Spleen (tissue), 11 donors: ENCODE results near the gene WNT6. TPM values are rescaled to one million over a fixed set of nuclear protein-coding genes. Genes with fewer than 3 reads are reported as not detected.
"Not testable (repeated sequence)": the region's sequence is repeated elsewhere in the genome, so short reads cannot be mapped to it uniquely, and the experiment has no call there.

Experiments
- DNase-seq: peaks from one replicate; pipeline ENCODE4 v3.0.0-alpha.2; 2020
- H3K27ac ChIP-seq, 8 donors: fragments of 200-600 bp; sonication (generic) in 7 of 8; 1 replicate in 4 of 8; 2 replicates in 4 of 8; pipeline versions ENCODE4 v1.5.0 to v1.8.0; 2016 to 2021; ENCODE audit warnings: inconsistent platforms in 4 of 8, mild to moderate bottlenecking in 4 of 8, moderate library complexity in 1 of 8
- H3K27me3 ChIP-seq, 7 donors: fragments of 200-600 bp; sonication (generic) in 6 of 7; replicated peaks in 1 of 7; 1 replicate in 4 of 7; 2 replicates in 3 of 7; pipeline versions ENCODE4 v1.5.0 to v1.8.0; 2016 to 2021; ENCODE audit warnings: inconsistent platforms in 3 of 7, mild to moderate bottlenecking in 1 of 7
- H3K36me3 ChIP-seq, 6 donors: fragments of 200-600 bp; sonication (generic) in 5 of 6; 1 replicate in 4 of 6; 2 replicates in 2 of 6; pipeline versions ENCODE4 v1.5.0 to v1.8.0; 2016 to 2021; ENCODE audit warnings: inconsistent platforms in 2 of 6
- H3K4me1 ChIP-seq, 6 donors: fragments of 200-600 bp; sonication (generic) in 5 of 6; 1 replicate in 3 of 6; 2 replicates in 3 of 6; pipeline versions ENCODE4 v1.5.0 to v1.8.0; 2016 to 2021; ENCODE audit warnings: inconsistent platforms in 3 of 6
- H3K4me3 ChIP-seq, 8 donors: fragments of 200-600 bp; sonication (generic) in 7 of 8; 1 replicate in 4 of 8; 2 replicates in 4 of 8; pipeline versions ENCODE4 v1.5.0 to v1.8.0; 2016 to 2021; ENCODE audit warnings: inconsistent platforms in 4 of 8, mild to moderate bottlenecking in 4 of 8, moderate library complexity in 2 of 8
- H3K9me3 ChIP-seq, 8 donors: fragments of 200-600 bp; sonication (generic) in 7 of 8; 1 replicate in 4 of 8; 2 replicates in 4 of 8; pipeline versions ENCODE4 v1.5.0 to v1.8.0; 2016 to 2021; ENCODE audit warnings: inconsistent platforms in 4 of 8
- POLR2A ChIP-seq, 3 donors: fragments of 450-650 bp; IDR thresholded peaks; one replicate each; pipeline ENCODE4 v1.5.1; 2017; ENCODE audit warnings: antibody characterized with exemption in 3 of 3, mild to moderate bottlenecking in 1 of 3
- POLR2AphosphoS5 ChIP-seq, 3 donors: sonication (generic); formaldehyde crosslinking; IDR thresholded peaks; one replicate each; pipeline ENCODE4 v1.5.1; 2017; ENCODE audit warnings: antibody characterized with exemption in 3 of 3
- WGBS, 5 donors: extraction: QIAGEN DNeasy Blood & Tissue Kit in 3 of 5; methylation state at CpG; one replicate each; pipeline versions ENCODE4 v1.1.5 to v1.1.7; 2013 to 2018; 5-methylcytosine and 5-hydroxymethylcytosine counted together
- intact Hi-C: fragments of 100-400 bp; cut with DNase I; formaldehyde crosslinking; loops from one replicate; pipeline ENCODE4 v1.15.0; 2023; ENCODE audit warnings: low total_unique reads
- polyA plus RNA-seq, 3 donors: library from polyadenylated mRNA; stranded (reverse); fragments of 200-250 nt; gene quantifications; one replicate each; pipeline ENCODE4 v1.2.1, GENCODE V29; 2013
- total RNA-seq, 7 donors: library from RNA; depleted of rRNA in 3 of 7; stranded (reverse); fragments of >200 nt in 3 of 7; fragmentation: NEBNext Ultra II Directional in 4 of 7; extraction: Animal tissue kit (Norgen Biotek cat#: 25700) in 4 of 7; gene quantifications; one replicate each; pipeline versions ENCODE4 v1.1.0 to v1.2.1, GENCODE V29; 2016 to 2021
- TF ChIP-seq, protein P1 (sequence below), 11 experiments: fragments of 200-600 bp in 7 of 11; fragments of 450-650 bp in 4 of 11; sonication (generic) in 4 of 11; IDR thresholded peaks in 8 of 11; conservative IDR thresholded peaks in 3 of 11; 1 replicate in 7 of 11; 2 replicates in 4 of 11; pipeline versions ENCODE4 v1.4.0 to v1.8.0; 2016 to 2021; ENCODE audit warnings: antibody characterized with exemption in 11 of 11, inconsistent platforms in 4 of 11, mild to moderate bottlenecking in 1 of 11
- donor health status: healthy with polysubstance abuse.
- donor health status: DM: no; HTN: no; CAD: no; lungs with moderate emphysema.
- donor health status: DM: no; HTN: no; CAD: no.
- donor health status: Bipolar disorder and iron deficiency.
- donor health status: healthy.
- donor health status: DM: no; HTN: no; CAD: no.
- donor health status: DM: yes; HTN: yes; CAD: no.

The WNT6 gene
- total and polyA plus RNA-seq, 10 donors: 1.1 to 10.9 (median 6.7) TPM

DNA sequence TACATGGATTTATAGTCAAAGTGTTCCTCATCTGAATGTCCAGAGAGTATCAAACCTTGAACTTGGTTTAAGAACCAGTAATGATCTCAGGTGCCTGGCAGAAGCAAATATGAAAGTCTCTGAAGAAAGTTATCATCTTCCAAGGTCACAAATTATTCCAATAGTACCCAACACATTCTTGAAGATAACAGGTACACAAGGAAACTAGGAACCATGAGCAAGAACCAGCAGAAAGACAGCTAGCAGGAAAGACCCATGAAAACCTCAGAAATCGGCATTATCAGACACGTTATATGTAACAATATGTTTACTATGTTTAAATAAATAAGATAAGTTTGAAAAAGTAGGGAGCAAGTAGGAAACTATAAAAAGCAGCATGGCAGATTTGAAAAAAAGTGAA lies 22.1 kb upstream of the WNT6 start:
- intact Hi-C loops: no loop called here
- peaks cover 0 to 17% (median 12%) of the 10 kb centered on the region in 8 donors for H3K9me3 ChIP-seq
- H3K27ac ChIP-seq: no peak overlapping the region
- DNase-seq: no peak
- H3K36me3 ChIP-seq: no peaks in the 10 kb centered on the region
- 88 to 96% (median 90%) methylated on average over 2 of the region's 2 CpGs for WGBS, 5 donors
- no peak for TF ChIP-seq POLR2A (IDR thresholded peaks at IDR 0.05)
- TF ChIP-seq, protein P1, sequence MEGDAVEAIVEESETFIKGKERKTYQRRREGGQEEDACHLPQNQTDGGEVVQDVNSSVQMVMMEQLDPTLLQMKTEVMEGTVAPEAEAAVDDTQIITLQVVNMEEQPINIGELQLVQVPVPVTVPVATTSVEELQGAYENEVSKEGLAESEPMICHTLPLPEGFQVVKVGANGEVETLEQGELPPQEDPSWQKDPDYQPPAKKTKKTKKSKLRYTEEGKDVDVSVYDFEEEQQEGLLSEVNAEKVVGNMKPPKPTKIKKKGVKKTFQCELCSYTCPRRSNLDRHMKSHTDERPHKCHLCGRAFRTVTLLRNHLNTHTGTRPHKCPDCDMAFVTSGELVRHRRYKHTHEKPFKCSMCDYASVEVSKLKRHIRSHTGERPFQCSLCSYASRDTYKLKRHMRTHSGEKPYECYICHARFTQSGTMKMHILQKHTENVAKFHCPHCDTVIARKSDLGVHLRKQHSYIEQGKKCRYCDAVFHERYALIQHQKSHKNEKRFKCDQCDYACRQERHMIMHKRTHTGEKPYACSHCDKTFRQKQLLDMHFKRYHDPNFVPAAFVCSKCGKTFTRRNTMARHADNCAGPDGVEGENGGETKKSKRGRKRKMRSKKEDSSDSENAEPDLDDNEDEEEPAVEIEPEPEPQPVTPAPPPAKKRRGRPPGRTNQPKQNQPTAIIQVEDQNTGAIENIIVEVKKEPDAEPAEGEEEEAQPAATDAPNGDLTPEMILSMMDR (IDR thresholded peaks at IDR 0.05 in 8 of 11, conservative IDR thresholded peaks at IDR 0.05 in 3 of 11): no peak
- no peak for TF ChIP-seq POLR2AphosphoS5 (IDR thresholded peaks at IDR 0.05)
- peaks cover 0 to 5% (median 0%) of the 10 kb centered on the region in 6 donors for H3K4me1 ChIP-seq
- peaks cover 0 to 65% (median 0%) of the 10 kb centered on the region in 7 donors for H3K27me3 ChIP-seq
- no peak overlapping the region for H3K4me3 ChIP-seq

DNA sequence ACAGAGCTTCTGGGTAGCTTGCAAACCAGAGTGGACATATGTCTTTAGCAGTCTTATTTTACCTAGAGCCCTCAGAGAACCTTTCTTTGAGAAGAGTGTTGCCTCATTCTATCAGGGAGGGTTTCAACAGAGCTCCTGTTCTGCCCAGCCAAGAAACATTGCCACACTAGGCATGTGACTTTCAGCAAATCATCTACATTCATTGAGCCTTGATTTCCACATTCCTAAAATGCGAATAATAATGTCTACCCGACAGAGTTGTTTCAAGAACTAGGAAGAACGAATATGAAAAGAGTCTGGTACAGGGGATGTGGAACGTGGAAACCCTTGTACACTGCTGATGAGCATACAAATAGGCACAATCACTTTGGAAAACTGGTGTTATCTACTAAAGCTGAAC lies 20.2 kb upstream of the WNT6 start:
- peak overlapping the region in 3 of 8 donors; percentile 41 to 70 (median 69) for H3K27ac ChIP-seq
- no peak for DNase-seq

DNA sequence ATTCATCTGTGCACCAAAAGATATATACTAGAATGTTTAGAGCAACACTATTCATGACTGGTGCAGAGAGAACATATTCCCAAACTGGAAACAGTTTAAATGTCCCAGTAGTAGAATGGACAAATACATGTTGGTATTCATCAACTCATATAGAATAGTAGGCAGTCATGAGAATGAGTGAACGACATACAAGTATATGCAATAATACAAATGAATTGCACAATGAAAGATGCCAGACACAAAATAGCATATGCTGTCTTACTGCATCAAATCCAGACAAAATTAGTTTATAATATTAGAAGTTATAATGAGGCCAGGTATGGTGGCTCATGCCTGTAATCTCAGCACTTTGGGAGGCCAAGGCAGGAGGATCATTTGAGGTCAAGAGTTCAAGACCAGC lies 19.7 kb upstream of the WNT6 start:
- Histone ChIP-seq H3K36me3 (no peaks in the 10 kb centered on the region), H3K9me3 (peaks cover 0 to 17% (median 15%) of the 10 kb centered on the region in 8 donors), H3K4me1 (peaks cover 0 to 5% (median 0%) of the 10 kb centered on the region in 6 donors), H3K27me3 (peaks cover 0 to 50% (median 0%) of the 10 kb centered on the region in 7 donors), H3K4me3 (no peak overlapping the region), H3K27ac (peak overlapping the region in 2 of 8 donors; percentile 69 to 70)
- no peak for DNase-seq
- intact Hi-C loops: no loop called here
- 38 to 85% (median 68%) methylated on average over 1 of the region's 1 CpG for whole genome bisulfite sequencing, 5 donors
- TF ChIP-seq, protein P1 (IDR thresholded peaks at IDR 0.05 in 8 of 11, conservative IDR thresholded peaks at IDR 0.05 in 3 of 11): no peak
- TF ChIP-seq POLR2AphosphoS5 (IDR thresholded peaks at IDR 0.05) (no peak), POLR2A (IDR thresholded peaks at IDR 0.05) (no peak)

More for the DNA sequence above, 20.2 kb upstream of the WNT6 start:
- Histone ChIP-seq H3K4me3 (no peak overlapping the region), H3K9me3 (peaks cover 0 to 17% (median 15%) of the 10 kb centered on the region in 8 donors), H3K4me1 (peaks cover 0 to 5% (median 0%) of the 10 kb centered on the region in 6 donors), H3K36me3 (no peaks in the 10 kb centered on the region), H3K27me3 (peaks cover 0 to 55% (median 0%) of the 10 kb centered on the region in 7 donors)
- WGBS, 5 donors: 40 to 74% (median 65%) methylated on average over 4 of the region's 4 CpGs
- TF ChIP-seq POLR2A (IDR thresholded peaks at IDR 0.05) (no peak), POLR2AphosphoS5 (IDR thresholded peaks at IDR 0.05) (no peak)
- TF ChIP-seq, protein P1 (IDR thresholded peaks at IDR 0.05 in 8 of 11, conservative IDR thresholded peaks at IDR 0.05 in 3 of 11): no peak
- intact Hi-C loops: no loop called here

DNA sequence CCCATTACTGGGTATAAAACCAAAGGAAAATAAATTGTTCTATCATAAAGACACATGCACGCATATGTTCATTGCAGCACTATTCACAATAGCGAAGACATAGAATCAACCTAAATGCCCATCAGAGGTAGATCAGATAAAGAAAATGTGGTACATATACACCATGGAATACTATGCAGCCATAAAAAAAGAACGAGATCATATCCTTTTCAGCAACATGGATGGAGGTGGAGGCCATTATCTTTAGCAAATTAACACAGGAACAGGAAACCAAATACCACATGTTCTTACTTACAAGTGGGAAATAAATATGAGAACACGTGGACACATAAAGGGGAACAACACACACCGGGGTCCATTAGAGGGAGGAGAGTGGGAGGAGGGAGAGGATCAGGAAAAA lies 15.3 kb upstream of the WNT6 start:
- DNase-seq, H3K4me3 ChIP-seq, H3K27ac ChIP-seq, H3K36me3 ChIP-seq, intact Hi-C loops, H3K4me1 ChIP-seq, H3K9me3 ChIP-seq: not testable (repeated sequence)
- peaks cover 0 to 34% (median 6%) of the 10 kb centered on the region in 7 donors for H3K27me3 ChIP-seq
- WGBS, 5 donors: 58 to 69% (median 66%) methylated on average over 5 of the region's 5 CpGs

DNA sequence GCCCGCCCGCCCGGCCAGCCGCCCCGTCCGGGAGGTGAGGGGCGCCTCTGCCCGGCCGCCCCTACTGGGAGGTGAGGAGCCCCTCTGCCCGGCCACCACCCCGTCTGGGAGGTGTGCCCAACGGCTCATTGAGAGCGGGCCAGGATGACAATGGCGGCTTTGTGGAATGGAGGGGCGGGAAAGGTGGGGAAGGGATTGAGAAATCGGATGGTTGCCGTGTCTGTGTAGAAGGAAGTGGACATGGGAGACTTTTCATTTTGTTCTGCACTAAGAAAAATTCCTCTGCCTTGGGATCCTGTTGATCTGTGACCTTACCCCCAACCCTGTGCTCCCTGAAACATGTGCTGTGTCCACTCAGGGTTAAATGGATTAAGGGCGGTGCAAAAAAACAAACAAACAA lies 12.6 kb upstream of the WNT6 start:
- H3K27ac ChIP-seq, H3K4me3 ChIP-seq, H3K36me3 ChIP-seq, H3K4me1 ChIP-seq, H3K9me3 ChIP-seq: not testable (repeated sequence)
- peaks cover 0 to 41% (median 14%) of the 10 kb centered on the region in 7 donors for H3K27me3 ChIP-seq
- DNase-seq: peak; percentile 46
- intact Hi-C loops: loop anchor here (5.0 kb wide), 1 partner anchor 135 kb away; the partner anchor contains the start of gene TTLL4
- 75 to 91% (median 80%) methylated on average over 7 to 18 of the region's 18 CpGs for whole genome bisulfite sequencing, 5 donors
